Right lobe of liver (tissue), 4 donors: ENCODE results near the gene LMBRD2.

Experiments used
- POLR2A ChIP-seq: fragments of 450-650 bp; IDR thresholded peaks from one replicate; pipeline ENCODE4 v1.6.1; 2017; ENCODE audit warnings: antibody characterized with exemption, mild to moderate bottlenecking
- TF ChIP-seq, protein P1 (sequence below), 4 donors: fragments of 200-600 bp in 3 of 4; fragments of 450-650 bp in 1 of 4; IDR thresholded peaks; one replicate each; pipeline versions ENCODE4 v1.5.1 to v1.8.0; 2016 to 2022; ENCODE audit warnings: antibody characterized with exemption in 4 of 4, mild to moderate bottlenecking in 2 of 4
- donor health status: DM: no; HTN: no; CAD: no.
- donor health status: DM: no; HTN: no; CAD: no.
- donor health status: DM: no; HTN: yes; CAD: no.

DNA sequence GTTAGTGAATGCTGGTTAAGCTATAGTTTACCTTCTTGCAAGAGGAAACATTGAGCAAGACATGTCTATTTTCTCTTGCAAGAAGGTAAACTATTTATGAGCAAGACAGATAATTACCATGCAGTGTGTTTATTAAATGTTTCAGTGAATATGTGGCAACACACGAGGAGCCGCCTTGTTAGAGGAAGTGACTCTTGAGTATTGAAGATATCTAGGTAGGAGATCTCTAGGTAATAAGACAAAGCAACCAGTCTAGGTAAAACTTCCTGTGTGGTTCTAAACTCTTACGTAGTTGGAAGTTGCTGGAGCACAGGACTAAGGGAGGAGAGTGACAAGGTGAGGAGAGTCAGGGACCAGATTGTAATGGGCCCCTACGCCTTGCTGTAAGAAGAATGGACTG lies 17.1 kb upstream of the LMBRD2 start:
- no peak for TF ChIP-seq POLR2A
- TF ChIP-seq, protein P1, sequence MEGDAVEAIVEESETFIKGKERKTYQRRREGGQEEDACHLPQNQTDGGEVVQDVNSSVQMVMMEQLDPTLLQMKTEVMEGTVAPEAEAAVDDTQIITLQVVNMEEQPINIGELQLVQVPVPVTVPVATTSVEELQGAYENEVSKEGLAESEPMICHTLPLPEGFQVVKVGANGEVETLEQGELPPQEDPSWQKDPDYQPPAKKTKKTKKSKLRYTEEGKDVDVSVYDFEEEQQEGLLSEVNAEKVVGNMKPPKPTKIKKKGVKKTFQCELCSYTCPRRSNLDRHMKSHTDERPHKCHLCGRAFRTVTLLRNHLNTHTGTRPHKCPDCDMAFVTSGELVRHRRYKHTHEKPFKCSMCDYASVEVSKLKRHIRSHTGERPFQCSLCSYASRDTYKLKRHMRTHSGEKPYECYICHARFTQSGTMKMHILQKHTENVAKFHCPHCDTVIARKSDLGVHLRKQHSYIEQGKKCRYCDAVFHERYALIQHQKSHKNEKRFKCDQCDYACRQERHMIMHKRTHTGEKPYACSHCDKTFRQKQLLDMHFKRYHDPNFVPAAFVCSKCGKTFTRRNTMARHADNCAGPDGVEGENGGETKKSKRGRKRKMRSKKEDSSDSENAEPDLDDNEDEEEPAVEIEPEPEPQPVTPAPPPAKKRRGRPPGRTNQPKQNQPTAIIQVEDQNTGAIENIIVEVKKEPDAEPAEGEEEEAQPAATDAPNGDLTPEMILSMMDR (IDR thresholded peaks at IDR 0.05): no peak
